Measurements from ENCODE around the gene TH. TPM values are rescaled to one million over a fixed set of nuclear protein-coding genes. Genes with fewer than 3 reads are reported as not detected.

TH gene
- total and polyA plus RNA-seq, 2 donors (not counting 1 experiment from before 2014, with no cell fraction given) = not detected

DNA sequence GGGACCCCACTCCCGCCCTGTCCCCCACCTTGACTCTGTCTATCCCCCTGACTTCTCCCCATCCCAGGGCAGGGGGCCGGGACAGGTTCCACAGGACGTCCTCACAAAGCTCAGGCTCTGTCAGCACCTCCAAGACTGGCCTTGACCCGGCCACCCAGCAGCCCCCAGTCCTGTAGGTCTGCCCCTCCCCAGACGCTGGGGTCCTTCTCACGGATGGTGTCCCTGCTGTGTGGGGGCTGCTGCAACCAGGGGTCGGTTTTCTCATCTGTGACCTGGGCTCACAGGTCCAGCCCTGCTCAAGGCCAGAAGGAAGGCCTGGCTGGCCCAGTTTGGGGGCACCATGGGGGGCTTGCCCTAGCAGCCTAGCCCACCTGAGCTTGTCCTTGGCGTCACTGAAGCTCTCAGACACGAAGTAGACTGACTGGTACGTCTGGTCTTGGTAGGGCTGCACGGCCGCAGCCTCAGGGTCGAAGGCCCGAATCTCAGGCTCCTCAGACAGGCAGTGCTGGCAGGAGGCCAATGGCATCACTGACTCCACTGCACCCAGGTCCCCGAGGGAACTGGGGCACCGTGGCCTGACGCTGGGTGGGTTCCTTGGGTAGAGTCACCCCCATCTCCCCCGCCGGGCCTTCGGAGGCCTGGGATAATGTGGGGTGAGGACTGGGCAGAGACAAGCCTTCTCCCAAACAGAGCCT is 6.6 kb downstream of the TH start:
- Histone ChIP-seq H3K4me2 (replicated peaks; ENCODE audit: low read depth, low read length, poor library complexity, severe bottlenecking) (no peak overlapping the region), H3K4me3 (ENCODE audit: control extremely low read depth in 1 of 5, extremely low read depth in 1 of 5, insufficient read depth in 1 of 5, low read depth in 2 of 5, low read length in 4 of 5) (no peak overlapping the region), H3K27ac (ENCODE audit: low read length in 2 of 2) (no peak overlapping the region), H3K36me3 (replicated peaks in 1 of 2; ENCODE audit: control extremely low read depth in 1 of 2, control insufficient read depth in 1 of 2, extremely low read depth in 1 of 2, insufficient read depth in 2 of 2, low read length in 1 of 2) (no peaks in the 10 kb centered on the region), H3K79me2 (ENCODE audit: control insufficient read depth, insufficient read depth, low read length) (no peaks in the 10 kb centered on the region), H3K9ac (ENCODE audit: low read length) (no peak overlapping the region), H4K20me1 (ENCODE audit: control insufficient read depth, insufficient read depth, low read length, poor library complexity, severe bottlenecking) (no peaks in the 10 kb centered on the region), H3K4me1 (ENCODE audit: control insufficient read depth in 2 of 2, insufficient read depth in 2 of 2, low read length in 2 of 2) (peaks cover 0 to 3% of the 10 kb centered on the region in 2 donors), H3K9me3 (ENCODE audit: control extremely low read depth in 1 of 3, control insufficient read depth in 2 of 3, insufficient read depth in 1 of 3, low read length in 2 of 3) (no peaks in the 10 kb centered on the region), H2AFZ (ENCODE audit: insufficient read depth, low read depth, low read length, poor library complexity, severe bottlenecking) (no peak overlapping the region), H3K27me3 (replicated peaks in 1 of 4; ENCODE audit: control extremely low read depth in 1 of 4, control insufficient read depth in 3 of 4, insufficient read depth in 4 of 4, low read length in 3 of 4) (peaks cover 0 to 10% (median 0%) of the 10 kb centered on the region in 4 experiments)
- TF ChIP-seq, protein P1, sequence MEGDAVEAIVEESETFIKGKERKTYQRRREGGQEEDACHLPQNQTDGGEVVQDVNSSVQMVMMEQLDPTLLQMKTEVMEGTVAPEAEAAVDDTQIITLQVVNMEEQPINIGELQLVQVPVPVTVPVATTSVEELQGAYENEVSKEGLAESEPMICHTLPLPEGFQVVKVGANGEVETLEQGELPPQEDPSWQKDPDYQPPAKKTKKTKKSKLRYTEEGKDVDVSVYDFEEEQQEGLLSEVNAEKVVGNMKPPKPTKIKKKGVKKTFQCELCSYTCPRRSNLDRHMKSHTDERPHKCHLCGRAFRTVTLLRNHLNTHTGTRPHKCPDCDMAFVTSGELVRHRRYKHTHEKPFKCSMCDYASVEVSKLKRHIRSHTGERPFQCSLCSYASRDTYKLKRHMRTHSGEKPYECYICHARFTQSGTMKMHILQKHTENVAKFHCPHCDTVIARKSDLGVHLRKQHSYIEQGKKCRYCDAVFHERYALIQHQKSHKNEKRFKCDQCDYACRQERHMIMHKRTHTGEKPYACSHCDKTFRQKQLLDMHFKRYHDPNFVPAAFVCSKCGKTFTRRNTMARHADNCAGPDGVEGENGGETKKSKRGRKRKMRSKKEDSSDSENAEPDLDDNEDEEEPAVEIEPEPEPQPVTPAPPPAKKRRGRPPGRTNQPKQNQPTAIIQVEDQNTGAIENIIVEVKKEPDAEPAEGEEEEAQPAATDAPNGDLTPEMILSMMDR (IDR thresholded peaks at IDR 0.05) = no peak
- no peak for TF ChIP-seq EZH2 (IDR thresholded peaks at IDR 0.05; ENCODE audit: borderline replicate concordance, insufficient read depth, low read depth, low read length, poor library complexity, severe bottlenecking)
- intact Hi-C loops (cut with micrococcal nuclease) = no loop called here
- ChIA-PET POLR2A (no interaction called here), CTCF (interaction anchor here (1.1 to 3.7 kb wide), 4 partner anchors 12 to 255 kb away, joined by 3 to 23 read pairs (median 10); no protein-coding TSS in a partner anchor)
- H3K4me3 Mint-ChIP-seq = no peak overlapping the region
- H3K27me3 Mint-ChIP-seq = no peaks in the 10 kb centered on the region
- DNase-seq (no peak), ATAC-seq (ENCODE audit: low read depth) (no peak)
- WGBS (ENCODE audit: insufficient coverage) = 87% methylated on average over 15 of the region's 20 CpGs
- H3K27ac Mint-ChIP-seq = no peak overlapping the region
- H3K9me3 Mint-ChIP-seq (ENCODE audit: insufficient read depth) = no peaks in the 10 kb centered on the region
- H3K4me1 Mint-ChIP-seq = no peaks in the 10 kb centered on the region

DNA sequence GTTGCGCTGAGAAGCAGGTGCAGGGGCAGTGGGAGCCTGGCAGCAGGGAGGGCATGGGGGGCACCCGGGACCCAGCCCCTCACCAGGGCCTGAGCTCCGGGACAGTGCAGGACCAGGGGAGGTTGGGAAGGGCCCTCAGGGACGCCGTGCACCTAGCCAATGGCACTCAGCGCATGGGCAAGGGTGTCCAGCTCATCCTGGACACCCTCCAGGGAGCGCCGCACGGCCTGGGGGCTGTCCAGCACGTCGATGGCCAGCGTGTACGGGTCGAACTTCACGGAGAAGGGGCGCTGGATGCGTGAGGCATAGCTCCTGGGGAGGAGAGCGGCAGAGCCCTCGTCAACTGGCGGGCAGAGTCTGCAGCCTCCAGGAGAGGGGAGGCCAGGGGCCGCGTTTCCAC is 7.5 kb downstream of the TH start:
- Histone ChIP-seq H2AFZ (ENCODE audit: insufficient read depth, low read depth, low read length, poor library complexity, severe bottlenecking) (no peak overlapping the region), H3K27me3 (replicated peaks in 1 of 4; ENCODE audit: control extremely low read depth in 1 of 4, control insufficient read depth in 3 of 4, insufficient read depth in 4 of 4, low read length in 3 of 4) (peaks cover 0 to 10% (median 0%) of the 10 kb centered on the region in 4 experiments), H3K27ac (ENCODE audit: low read length in 2 of 2) (no peak overlapping the region), H3K79me2 (ENCODE audit: control insufficient read depth, insufficient read depth, low read length) (no peaks in the 10 kb centered on the region), H3K4me3 (ENCODE audit: control extremely low read depth in 1 of 5, extremely low read depth in 1 of 5, insufficient read depth in 1 of 5, low read depth in 2 of 5, low read length in 4 of 5) (no peak overlapping the region), H3K4me1 (ENCODE audit: control insufficient read depth in 2 of 2, insufficient read depth in 2 of 2, low read length in 2 of 2) (peaks cover 0 to 3% of the 10 kb centered on the region in 2 donors), H3K9me3 (ENCODE audit: control extremely low read depth in 1 of 3, control insufficient read depth in 2 of 3, insufficient read depth in 1 of 3, low read length in 2 of 3) (no peaks in the 10 kb centered on the region), H3K36me3 (replicated peaks in 1 of 2; ENCODE audit: control extremely low read depth in 1 of 2, control insufficient read depth in 1 of 2, extremely low read depth in 1 of 2, insufficient read depth in 2 of 2, low read length in 1 of 2) (no peaks in the 10 kb centered on the region), H3K9ac (ENCODE audit: low read length) (no peak overlapping the region), H4K20me1 (ENCODE audit: control insufficient read depth, insufficient read depth, low read length, poor library complexity, severe bottlenecking) (no peaks in the 10 kb centered on the region), H3K4me2 (replicated peaks; ENCODE audit: low read depth, low read length, poor library complexity, severe bottlenecking) (no peak overlapping the region)
- CTCF ChIA-PET = interaction anchor here (1.4 to 3.7 kb wide), 3 partner anchors 11 to 256 kb away, joined by 3 to 23 read pairs (median 16); no protein-coding TSS in a partner anchor
- no peak for DNase-seq
- TF ChIP-seq EZH2 (IDR thresholded peaks at IDR 0.05; ENCODE audit: borderline replicate concordance, insufficient read depth, low read depth, low read length, poor library complexity, severe bottlenecking) = no peak
- TF ChIP-seq, protein P1 (IDR thresholded peaks at IDR 0.05) = no peak
- Mint-ChIP-seq H3K4me3 (no peak overlapping the region), H3K4me1 (no peaks in the 10 kb centered on the region), H3K9me3 (ENCODE audit: insufficient read depth) (no peaks in the 10 kb centered on the region), H3K27ac (no peak overlapping the region), H3K27me3 (no peaks in the 10 kb centered on the region)
- ATAC-seq (ENCODE audit: low read depth) = no peak
- POLR2A ChIA-PET = no interaction called here
- intact Hi-C loops (cut with micrococcal nuclease) = no loop called here
- 93% methylated on average over 17 of the region's 22 CpGs for WGBS (ENCODE audit: insufficient coverage)
